GM19099 (cell line): Measurements from ENCODE around the gene TCF7.
A peak's percentile ranks its signal among the peaks of the same experiment; 100 is the strongest.

Experiments used
- POLR2A ChIP-seq: IDR thresholded peaks from 3 replicates; pipeline ENCODE4 v1.6.1; 2011; ENCODE audit warnings: low read depth; ENCODE audit not compliant: insufficient read length; ENCODE audit errors: extremely low read depth

Gene TCF7

GRCh38 chr5:134113902-134114875 lies at the start of gene TCF7:
Gene TCF7, plus strand, starts transcription at chr5:134114681. Its CDS starts 226 bp downstream, at chr5:134114907.
- peak; percentile 10 for TF ChIP-seq POLR2A

DNA sequence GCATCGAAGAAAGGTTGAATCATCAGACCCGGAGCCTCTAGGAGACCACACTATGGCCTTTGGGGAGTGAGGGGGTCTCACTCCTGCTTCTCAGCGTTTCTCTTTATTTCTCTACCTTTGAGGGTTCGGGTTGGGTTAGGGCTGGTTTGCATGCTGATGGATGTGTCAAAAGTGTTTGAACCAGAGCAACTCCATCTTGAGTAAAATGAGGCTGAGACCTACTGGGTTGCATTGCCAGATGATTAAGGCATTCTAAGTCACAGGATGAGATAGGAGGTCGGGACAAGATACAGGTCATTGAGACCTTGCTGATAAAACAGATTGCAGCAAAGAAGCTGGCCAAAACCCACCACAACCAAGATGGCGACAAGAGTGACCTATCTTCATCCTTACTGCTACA lies 44.9 kb upstream of the TCF7 start:
- no peak for TF ChIP-seq POLR2A

- TF ChIP-seq POLR2A, result peak; percentile 34
Measured at GRCh38 chr5:134070725-134071613, 43.5 kb upstream of the TCF7 start.

DNA sequence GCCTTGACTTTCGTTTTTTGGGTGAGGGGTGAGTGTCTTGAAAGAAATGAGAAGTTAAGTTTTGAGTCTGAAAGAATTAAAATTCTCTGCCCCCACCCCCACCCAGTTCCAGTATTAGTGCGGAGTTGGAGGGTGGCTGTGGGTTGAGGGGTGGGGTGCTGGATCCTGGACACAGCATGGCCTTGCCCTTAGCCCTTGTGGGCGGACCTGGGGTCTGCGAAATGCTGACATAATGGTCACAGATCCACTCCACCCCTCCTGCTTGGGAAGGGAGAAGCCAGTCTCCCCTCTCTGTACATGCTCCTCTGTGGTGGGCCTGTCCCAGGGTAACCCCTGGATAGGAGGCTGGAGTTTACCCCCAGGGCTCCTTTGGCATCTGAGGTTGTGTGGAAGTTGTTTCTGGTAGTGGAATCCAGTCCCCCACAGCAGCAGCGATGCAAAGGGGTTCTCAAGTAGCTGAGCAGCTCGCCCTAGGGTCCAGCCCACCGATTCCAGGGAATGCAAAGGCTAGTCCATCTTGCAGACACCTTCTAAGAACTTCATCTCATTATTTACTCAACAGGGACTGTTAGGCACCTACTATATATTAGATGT lies 42.8 kb upstream of the TCF7 start:
- TF ChIP-seq POLR2A, result no peak

GRCh38 chr5:134072471-134073210 lies 41.8 kb upstream of the TCF7 start:
- no peak for TF ChIP-seq POLR2A

DNA sequence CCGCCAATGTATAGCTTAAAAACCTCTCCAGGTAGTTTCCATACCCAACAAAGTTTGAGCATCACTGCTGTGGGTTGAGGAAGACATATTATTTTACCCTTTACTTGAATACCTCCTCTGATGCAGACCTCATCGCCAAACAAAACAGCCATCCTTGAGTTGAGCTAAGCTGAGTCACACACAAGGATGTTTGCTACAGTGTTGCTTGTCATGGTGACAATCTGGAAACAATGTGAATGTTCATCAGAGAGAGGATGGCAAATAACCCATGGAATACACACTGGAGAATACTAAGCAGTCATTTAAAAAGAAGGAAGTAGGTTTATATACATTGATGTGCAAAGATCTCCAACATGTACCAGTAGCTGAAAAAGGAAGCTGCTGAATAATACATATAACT lies 41.1 kb upstream of the TCF7 start:
- TF ChIP-seq POLR2A, result no peak

GRCh38 chr5:134075102-134075501 lies 39.4 kb upstream of the TCF7 start:
- no peak for TF ChIP-seq POLR2A

- no peak for TF ChIP-seq POLR2A
Measured at GRCh38 chr5:134077926-134078580, 36.4 kb upstream of the TCF7 start.

- TF ChIP-seq POLR2A, result no peak
Measured at GRCh38 chr5:134079748-134080581, 34.5 kb upstream of the TCF7 start.

DNA sequence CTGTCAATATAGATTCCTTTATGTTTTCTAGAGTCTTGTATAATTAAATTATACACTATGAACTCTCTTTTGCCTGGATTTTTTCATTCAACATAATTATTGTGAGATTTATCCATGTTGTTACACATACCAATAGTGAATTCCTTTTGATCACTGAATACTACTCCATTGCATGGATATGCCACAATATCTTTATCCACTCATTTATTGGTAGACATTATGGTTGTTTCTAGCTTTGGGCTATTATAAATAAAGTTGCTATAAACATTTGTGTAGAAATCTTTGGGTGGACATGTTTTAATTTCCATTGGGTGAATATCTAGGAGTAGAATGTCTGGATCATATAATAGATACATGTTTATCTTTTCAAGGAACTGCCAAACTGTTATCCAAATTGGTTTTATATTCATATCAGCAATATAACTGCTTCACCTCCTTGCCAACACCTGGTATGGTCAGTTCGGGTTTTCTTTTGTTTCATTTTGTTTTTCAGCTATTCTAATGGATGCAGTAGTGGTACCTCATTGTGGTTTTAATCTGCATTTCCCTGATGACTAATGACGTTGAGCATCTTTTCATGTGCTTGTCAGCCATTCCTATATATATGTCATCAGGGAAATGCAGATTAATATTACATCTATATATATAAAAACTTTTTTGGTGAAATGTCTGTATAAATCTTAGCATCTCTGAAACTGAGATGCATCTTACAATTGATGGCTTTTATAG lies 32.1 kb upstream of the TCF7 start:
- TF ChIP-seq POLR2A, result no peak

- TF ChIP-seq POLR2A, result no peak
Measured at GRCh38 chr5:134083517-134083916, 31.0 kb upstream of the TCF7 start.

- TF ChIP-seq POLR2A, result no peak
Measured at GRCh38 chr5:134084022-134084565, 30.4 kb upstream of the TCF7 start.

DNA sequence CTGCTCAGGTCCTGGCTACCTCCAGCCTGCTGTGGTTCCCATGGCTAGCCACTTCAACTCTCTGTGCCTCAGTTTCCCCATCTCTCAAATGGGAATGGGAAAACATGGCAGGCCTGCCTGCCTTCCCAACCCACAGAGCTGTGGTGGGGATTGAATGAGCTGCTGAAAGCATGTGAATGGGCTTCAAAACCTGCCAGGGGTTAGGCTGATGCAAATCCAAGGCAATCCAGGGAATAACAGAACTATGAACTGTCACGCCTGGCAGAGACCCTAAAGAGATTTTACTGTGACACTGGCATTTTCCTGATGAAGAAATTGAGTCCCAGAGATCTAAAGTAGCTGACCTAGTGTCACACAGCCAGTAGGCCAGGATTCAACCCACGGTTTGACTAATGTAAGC lies 29.9 kb upstream of the TCF7 start:
- TF ChIP-seq POLR2A, result no peak

GRCh38 chr5:134085411-134085810 lies 29.1 kb upstream of the TCF7 start:
- TF ChIP-seq POLR2A, result no peak
